WTC11 (cell line): Measurements from ENCODE around the gene PRKCZ. TPM values are rescaled to one million over a fixed set of nuclear protein-coding genes. Genes with fewer than 3 reads are reported as not detected.

Experiments used
- ATAC-seq: fragments of 200-7000 bp; cut with Tn5 transposase; 2 replicates; pipeline ENCODE4 v1.10.0; 2021; ENCODE audit warnings: mild to moderate bottlenecking, moderate library complexity
- CTCF ChIA-PET: fragments of 300-600 bp; sonication (Branson Sonifier 250); formaldehyde crosslinking; loops from one replicate; lab custom pipeline; 2021; ENCODE audit warnings: antibody characterized with exemption; lab: Charles Lee
- POLR2A ChIA-PET: fragments of 350-600 bp; sonication (Branson Sonifier 250); formaldehyde crosslinking; loops from one replicate; lab custom pipeline; 2021; ENCODE audit warnings: antibody characterized with exemption; lab: Charles Lee
- DNase-seq: peaks from one replicate; pipeline ENCODE4 v3.0.0; 2021; ENCODE audit warnings: low spot score
- H3K27ac Mint-ChIP-seq: 2 replicates; pipeline ENCODE4 v1.8.0; 2021; ENCODE audit warnings: mixed read lengths
- H3K27me3 Mint-ChIP-seq: 2 replicates; pipeline ENCODE4 v1.8.0; 2021; ENCODE audit warnings: low read depth, mild to moderate bottlenecking, moderate library complexity, mixed read lengths
- H3K36me3 Mint-ChIP-seq: 2 replicates; pipeline ENCODE4 v1.8.0; 2021; ENCODE audit warnings: mixed read lengths
- H3K4me1 Mint-ChIP-seq: 2 replicates; pipeline ENCODE4 v1.8.0; 2022; ENCODE audit warnings: mixed read lengths
- H3K4me3 Mint-ChIP-seq: 2 replicates; pipeline ENCODE4 v1.8.0; 2021; ENCODE audit warnings: mild to moderate bottlenecking, moderate library complexity, mixed read lengths
- H3K9me3 Mint-ChIP-seq: 2 replicates; pipeline ENCODE4 v1.8.0; 2021; ENCODE audit warnings: mixed read lengths
- ARID4B ChIP-seq: sonication (generic); formaldehyde crosslinking; IDR thresholded peaks from 2 replicates; pipeline ENCODE4 v1.8.0; 2023; ENCODE audit warnings: missing genetic modification reagents, mild to moderate bottlenecking, borderline replicate concordance
- CBFB ChIP-seq: sonication (generic); formaldehyde crosslinking; IDR thresholded peaks from 2 replicates; pipeline ENCODE4 v1.8.1; 2022; ENCODE audit warnings: mild to moderate bottlenecking, low read depth, missing genetic modification reagents
- CDX4 ChIP-seq: fragments of 250-450 bp; sonication (Bioruptor Pico); IDR thresholded peaks from 2 replicates; pipeline ENCODE4 v1.9.0; 2021; ENCODE audit warnings: moderate library complexity, mild to moderate bottlenecking, inconsistent platforms, borderline replicate concordance
- CREB1 ChIP-seq: sonication (generic); formaldehyde crosslinking; IDR thresholded peaks from 2 replicates; pipeline ENCODE4 v1.8.0; 2023; ENCODE audit warnings: mild to moderate bottlenecking, missing genetic modification reagents
- CREM ChIP-seq: sonication (generic); formaldehyde crosslinking; IDR thresholded peaks from 2 replicates; pipeline ENCODE4 v1.8.1; 2022; ENCODE audit warnings: mild to moderate bottlenecking, missing genetic modification reagents, moderate library complexity
- E2F5 ChIP-seq: sonication (generic); formaldehyde crosslinking; IDR thresholded peaks from 2 replicates; pipeline ENCODE4 v1.8.1; 2022; ENCODE audit warnings: mild to moderate bottlenecking, moderate library complexity, missing genetic modification reagents
- ESRRA ChIP-seq: sonication (generic); formaldehyde crosslinking; IDR thresholded peaks from 2 replicates; pipeline ENCODE4 v1.8.1; 2022; ENCODE audit warnings: mild to moderate bottlenecking, missing genetic modification reagents, borderline replicate concordance
- ETV6 ChIP-seq: sonication (generic); formaldehyde crosslinking; IDR thresholded peaks from 2 replicates; pipeline ENCODE4 v1.8.1; 2022; ENCODE audit warnings: mild to moderate bottlenecking, missing genetic modification reagents
- FOXK1 ChIP-seq: sonication (generic); formaldehyde crosslinking; IDR thresholded peaks from 2 replicates; pipeline ENCODE4 v1.8.0; 2022; ENCODE audit warnings: mild to moderate bottlenecking, moderate library complexity, missing genetic modification reagents
- GRHL2 ChIP-seq: fragments of 250-450 bp; sonication (Bioruptor Pico); IDR thresholded peaks from 2 replicates; pipeline ENCODE4 v1.8.0; 2022; ENCODE audit warnings: mild to moderate bottlenecking, moderate library complexity; ENCODE audit not compliant: insufficient replicate concordance, severe bottlenecking
- JAZF1 ChIP-seq: fragments of 250-450 bp; sonication (Bioruptor Pico); IDR thresholded peaks from 2 replicates; pipeline ENCODE4 v1.9.0; 2021; ENCODE audit warnings: moderate library complexity, mild to moderate bottlenecking, inconsistent platforms
- KAT7 ChIP-seq: sonication (generic); formaldehyde crosslinking; IDR thresholded peaks from 2 replicates; pipeline ENCODE4 v1.8.1; 2023; ENCODE audit warnings: missing genetic modification reagents, mild to moderate bottlenecking, borderline replicate concordance
- NFATC4 ChIP-seq: fragments of 250-450 bp; sonication (Bioruptor Pico); IDR thresholded peaks from 2 replicates; pipeline ENCODE4 v1.9.0; 2021; ENCODE audit warnings: mild to moderate bottlenecking
- NR1H2 ChIP-seq: sonication (generic); formaldehyde crosslinking; IDR thresholded peaks from 2 replicates; pipeline ENCODE4 v1.9.0; 2021; ENCODE audit warnings: mild to moderate bottlenecking, moderate library complexity, missing genetic modification reagents
- NR2C2 ChIP-seq: sonication (generic); formaldehyde crosslinking; IDR thresholded peaks from 2 replicates; pipeline ENCODE4 v1.8.0; 2022; ENCODE audit warnings: mild to moderate bottlenecking, missing genetic modification reagents
- SMAD3 ChIP-seq: sonication (generic); formaldehyde crosslinking; IDR thresholded peaks from 2 replicates; pipeline ENCODE4 v1.8.0; 2022; ENCODE audit warnings: missing genetic modification reagents, mild to moderate bottlenecking, borderline replicate concordance
- TP53 ChIP-seq: sonication (generic); formaldehyde crosslinking; IDR thresholded peaks from 2 replicates; pipeline ENCODE4 v1.8.1; 2023; ENCODE audit warnings: mild to moderate bottlenecking, missing genetic modification reagents
- ZBTB21 ChIP-seq: sonication (generic); formaldehyde crosslinking; IDR thresholded peaks from 2 replicates; pipeline ENCODE4 v1.8.1; 2023; ENCODE audit warnings: mild to moderate bottlenecking, missing genetic modification reagents, borderline replicate concordance
- ZBTB43 ChIP-seq: sonication (generic); formaldehyde crosslinking; IDR thresholded peaks from 2 replicates; pipeline ENCODE4 v1.8.1; 2023; ENCODE audit warnings: mild to moderate bottlenecking, missing genetic modification reagents
- ZNF396 ChIP-seq: fragments of 250-450 bp; sonication (Bioruptor Pico); IDR thresholded peaks from 2 replicates; pipeline ENCODE4 v1.8.0; 2021; ENCODE audit warnings: mild to moderate bottlenecking, moderate library complexity, borderline replicate concordance
- ZNF416 ChIP-seq: fragments of 250-450 bp; sonication (Bioruptor Pico); IDR thresholded peaks from 2 replicates; pipeline ENCODE4 v1.9.0; 2021; ENCODE audit warnings: mild to moderate bottlenecking, inconsistent platforms
- ZNF423 ChIP-seq: fragments of 250-450 bp; sonication (Bioruptor Pico); IDR thresholded peaks from 2 replicates; pipeline ENCODE4 v2.1.2; 2022; ENCODE audit warnings: mild to moderate bottlenecking, moderate library complexity
- total RNA-seq: library from RNA; stranded (reverse); gene quantifications from 3 replicates; pipeline ENCODE4 v1.2.3, GENCODE V29; 2021
- TF ChIP-seq, protein P1 (sequence below): fragments of 250-450 bp; sonication (Bioruptor Pico); IDR thresholded peaks from 2 replicates; pipeline ENCODE4 v1.9.0; 2021; ENCODE audit warnings: mild to moderate bottlenecking
- TF ChIP-seq, protein P2 (sequence below): sonication (generic); formaldehyde crosslinking; IDR thresholded peaks from 2 replicates; pipeline ENCODE4 v1.8.0; 2022; ENCODE audit warnings: mild to moderate bottlenecking, missing genetic modification reagents
- TF ChIP-seq, protein P3 (sequence below): fragments of 250-450 bp; sonication (Bioruptor Pico); IDR thresholded peaks from 2 replicates; pipeline ENCODE4 v1.8.0; 2021; ENCODE audit warnings: mild to moderate bottlenecking
- TF ChIP-seq, protein P4 (sequence below): sonication (generic); formaldehyde crosslinking; conservative IDR thresholded peaks from 2 replicates; pipeline ENCODE4 v1.8.1; 2022; ENCODE audit warnings: mild to moderate bottlenecking, missing genetic modification reagents

The PRKCZ gene
- total RNA-seq, 1 experiment from 2014 or later: 52.5 TPM

GRCh38 chr1:2184934-2185333 is 134.7 kb downstream of the PRKCZ start:
- no peak for ATAC-seq
- TF ChIP-seq ARID4B (CRISPR knock-in tag): no peak
- TF ChIP-seq KAT7: no peak
- no peak for TF ChIP-seq NR1H2
- TF ChIP-seq ZNF416 (CRISPR knock-in tag): no peak
- TF ChIP-seq JAZF1 (CRISPR knock-in tag): no peak
- TF ChIP-seq ZBTB21: no peak
- TF ChIP-seq, protein P1, sequence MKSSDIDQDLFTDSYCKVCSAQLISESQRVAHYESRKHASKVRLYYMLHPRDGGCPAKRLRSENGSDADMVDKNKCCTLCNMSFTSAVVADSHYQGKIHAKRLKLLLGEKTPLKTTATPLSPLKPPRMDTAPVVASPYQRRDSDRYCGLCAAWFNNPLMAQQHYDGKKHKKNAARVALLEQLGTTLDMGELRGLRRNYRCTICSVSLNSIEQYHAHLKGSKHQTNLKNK (CRISPR knock-in tag): no peak
- TF ChIP-seq, protein P2, sequence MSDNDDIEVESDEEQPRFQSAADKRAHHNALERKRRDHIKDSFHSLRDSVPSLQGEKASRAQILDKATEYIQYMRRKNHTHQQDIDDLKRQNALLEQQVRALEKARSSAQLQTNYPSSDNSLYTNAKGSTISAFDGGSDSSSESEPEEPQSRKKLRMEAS (CRISPR knock-in tag): no peak
- no peak for TF ChIP-seq ESRRA (CRISPR knock-in tag)
- TF ChIP-seq ETV6 (CRISPR knock-in tag): no peak
- TF ChIP-seq ZNF396: no peak
- no peak for TF ChIP-seq CDX4 (CRISPR knock-in tag)
- no peak for TF ChIP-seq TP53 (CRISPR knock-in tag)
- no peak for TF ChIP-seq CREB1 (CRISPR knock-in tag)
- no peak for TF ChIP-seq ZNF423 (CRISPR knock-in tag)
- no peak for TF ChIP-seq FOXK1 (CRISPR knock-in tag)
- TF ChIP-seq CBFB (CRISPR knock-in tag): no peak
- TF ChIP-seq, all 79 proteins: peak for 0
- Mint-ChIP-seq H3K9me3 (no peaks in the 10 kb centered on the region), H3K4me1 (peaks cover 4% of the 10 kb centered on the region), H3K36me3 (peaks cover 14% of the 10 kb centered on the region), H3K27ac (no peak overlapping the region), H3K27me3 (no peaks in the 10 kb centered on the region), H3K4me3 (no peak overlapping the region)
- POLR2A ChIA-PET: no interaction called here
- DNase-seq: no peak
- CTCF ChIA-PET: interaction anchor here (0.9 to 4.0 kb wide), 2 partner anchors 10 to 127 kb away, joined by 3 to 23 read pairs; no protein-coding TSS in a partner anchor

GRCh38 chr1:2185880-2186855 is 136.0 kb downstream of the PRKCZ start:
- H3K27me3 Mint-ChIP-seq: no peaks in the 10 kb centered on the region
- H3K27ac Mint-ChIP-seq: no peak overlapping the region
- H3K4me3 Mint-ChIP-seq: no peak overlapping the region
- H3K9me3 Mint-ChIP-seq: no peaks in the 10 kb centered on the region
- H3K4me1 Mint-ChIP-seq: peaks cover 9% of the 10 kb centered on the region
- POLR2A ChIA-PET: no interaction called here
- ATAC-seq (no peak), DNase-seq (no peak)
- CTCF ChIA-PET: interaction anchor here (1.2 to 4.0 kb wide), 2 partner anchors 9 to 11 kb away, joined by 3 to 23 read pairs; no protein-coding TSS in a partner anchor
- peaks cover 11% of the 10 kb centered on the region for H3K36me3 Mint-ChIP-seq
- TF ChIP-seq ZBTB43: no peak
- TF ChIP-seq CREM (CRISPR knock-in tag): no peak
- no peak for TF ChIP-seq NFATC4 (CRISPR knock-in tag)
- no peak for TF ChIP-seq SMAD3 (CRISPR knock-in tag)
- TF ChIP-seq, protein P3, sequence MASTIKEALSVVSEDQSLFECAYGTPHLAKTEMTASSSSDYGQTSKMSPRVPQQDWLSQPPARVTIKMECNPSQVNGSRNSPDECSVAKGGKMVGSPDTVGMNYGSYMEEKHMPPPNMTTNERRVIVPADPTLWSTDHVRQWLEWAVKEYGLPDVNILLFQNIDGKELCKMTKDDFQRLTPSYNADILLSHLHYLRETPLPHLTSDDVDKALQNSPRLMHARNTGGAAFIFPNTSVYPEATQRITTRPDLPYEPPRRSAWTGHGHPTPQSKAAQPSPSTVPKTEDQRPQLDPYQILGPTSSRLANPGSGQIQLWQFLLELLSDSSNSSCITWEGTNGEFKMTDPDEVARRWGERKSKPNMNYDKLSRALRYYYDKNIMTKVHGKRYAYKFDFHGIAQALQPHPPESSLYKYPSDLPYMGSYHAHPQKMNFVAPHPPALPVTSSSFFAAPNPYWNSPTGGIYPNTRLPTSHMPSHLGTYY (CRISPR knock-in tag): no peak
- TF ChIP-seq NR2C2 (CRISPR knock-in tag): no peak
- no peak for TF ChIP-seq GRHL2 (CRISPR knock-in tag)
- TF ChIP-seq E2F5 (CRISPR knock-in tag): no peak
- TF ChIP-seq, protein P4, sequence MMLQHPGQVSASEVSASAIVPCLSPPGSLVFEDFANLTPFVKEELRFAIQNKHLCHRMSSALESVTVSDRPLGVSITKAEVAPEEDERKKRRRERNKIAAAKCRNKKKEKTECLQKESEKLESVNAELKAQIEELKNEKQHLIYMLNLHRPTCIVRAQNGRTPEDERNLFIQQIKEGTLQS (CRISPR knock-in tag): no peak
